Cardiac fibroblast (primary cell): ENCODE results near the gene INO80E.
A peak's percentile ranks its signal among the peaks of the same experiment; 100 is the strongest.

Experiments used
- DNase-seq, 2 donors: peaks; one replicate each; pipeline versions ENCODE4 v3.0.0 to v3.0.0-alpha.2; 2010; ENCODE audit warnings: low read depth in 2 of 2
- H3K4me3 ChIP-seq, 2 donors: replicated peaks in 1 of 2; 1 replicate in 1 of 2; 2 replicates in 1 of 2; pipeline ENCODE4 v1.5.1; 2011; ENCODE audit warnings: low read depth in 2 of 2, low read length in 2 of 2, mild to moderate bottlenecking in 2 of 2, moderate library complexity in 1 of 2
- CTCF ChIP-seq: IDR thresholded peaks from one replicate; pipeline ENCODE4 v1.5.1; 2011; ENCODE audit warnings: low read depth, mild to moderate bottlenecking, low read length, inconsistent platforms

The INO80E gene

GRCh38 chr16:29961127-29961478 is 34.9 kb upstream of the INO80E start:
- H3K4me3 ChIP-seq, result peak overlapping the region; percentile 63 to 73
- DNase-seq, result no peak
- TF ChIP-seq CTCF, result no peak

GRCh38 chr16:29961479-29962343 is 34.3 kb upstream of the INO80E start, which contains the start of gene TMEM219:
Gene TMEM219, plus strand, starts transcription at chr16:29962079. Its CDS starts 1,065 bp downstream, at chr16:29963144.
- peak; percentile 30 for TF ChIP-seq CTCF
- DNase-seq, result peak; percentile 84 to 91
- peak within 1 kb of the TSS; percentile 73 to 82 for H3K4me3 ChIP-seq

DNA sequence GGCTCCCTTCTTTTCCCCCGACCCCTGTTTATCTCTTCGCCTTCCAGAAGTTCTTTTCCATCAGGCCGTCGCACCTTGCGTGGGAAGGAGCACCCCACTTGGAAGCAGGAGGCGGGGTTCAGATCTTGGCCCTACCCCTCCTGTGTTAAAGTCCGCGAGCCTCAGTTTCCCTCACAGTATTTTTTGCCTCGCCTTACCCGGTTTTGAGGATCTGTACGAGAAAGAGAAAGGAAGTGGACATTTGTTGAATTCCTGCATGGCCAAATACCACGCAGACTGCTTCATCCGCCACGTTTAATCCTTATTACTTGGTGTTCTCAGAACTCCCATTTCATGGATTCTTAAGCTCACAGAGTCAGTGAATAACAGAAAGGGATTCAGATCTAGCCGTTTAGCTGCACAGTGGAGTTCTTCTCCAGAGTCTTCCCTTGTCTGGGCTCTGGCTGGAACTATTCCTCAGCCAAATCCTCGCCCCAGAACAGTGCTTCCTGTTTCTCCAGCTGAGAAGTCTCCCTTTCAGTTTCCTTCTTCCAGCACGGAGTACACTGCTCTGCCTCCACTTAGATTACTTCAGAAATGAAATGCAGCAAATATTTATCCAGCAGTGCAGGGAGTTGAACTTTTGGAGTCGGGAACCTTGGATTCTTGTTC is 33.6 kb upstream of the INO80E start:
- H3K4me3 ChIP-seq, result peak overlapping the region; percentile 73 to 82
- peak; percentile 40 to 64 for DNase-seq
- no peak for TF ChIP-seq CTCF

DNA sequence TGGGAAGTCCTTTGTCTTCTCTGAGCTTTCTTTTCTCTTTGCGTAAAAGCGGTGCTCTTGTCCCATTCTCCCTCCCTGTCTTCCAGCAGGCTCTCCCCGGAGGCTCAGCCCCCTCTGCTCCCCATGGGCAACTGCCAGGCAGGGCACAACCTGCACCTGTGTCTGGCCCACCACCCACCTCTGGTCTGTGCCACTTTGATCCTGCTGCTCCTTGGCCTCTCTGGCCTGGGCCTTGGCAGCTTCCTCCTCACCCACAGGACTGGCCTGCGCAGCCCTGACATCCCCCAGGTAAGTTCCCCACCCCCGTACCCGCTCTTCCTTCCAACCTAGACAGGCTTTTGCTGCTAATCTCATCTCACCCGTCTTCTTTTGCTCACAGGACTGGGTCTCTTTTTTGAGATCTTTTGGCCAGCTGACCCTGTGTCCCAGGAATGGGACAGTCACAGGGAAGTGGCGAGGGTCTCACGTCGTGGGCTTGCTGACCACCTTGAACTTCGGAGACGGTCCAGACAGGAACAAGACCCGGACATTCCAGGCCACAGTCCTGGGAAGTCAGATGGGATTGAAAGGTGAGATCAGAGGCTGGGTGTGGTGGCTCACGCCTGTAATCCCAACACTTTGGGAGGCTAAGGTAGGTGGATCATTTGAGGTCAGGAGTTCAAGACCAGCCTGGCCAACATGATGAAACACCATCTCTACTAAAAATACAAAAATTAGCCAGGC is 32.9 kb upstream of the INO80E start:
- H3K4me3 ChIP-seq, result peak overlapping the region; percentile 73 to 82
- DNase-seq, result no peak
- TF ChIP-seq CTCF, result no peak

DNA sequence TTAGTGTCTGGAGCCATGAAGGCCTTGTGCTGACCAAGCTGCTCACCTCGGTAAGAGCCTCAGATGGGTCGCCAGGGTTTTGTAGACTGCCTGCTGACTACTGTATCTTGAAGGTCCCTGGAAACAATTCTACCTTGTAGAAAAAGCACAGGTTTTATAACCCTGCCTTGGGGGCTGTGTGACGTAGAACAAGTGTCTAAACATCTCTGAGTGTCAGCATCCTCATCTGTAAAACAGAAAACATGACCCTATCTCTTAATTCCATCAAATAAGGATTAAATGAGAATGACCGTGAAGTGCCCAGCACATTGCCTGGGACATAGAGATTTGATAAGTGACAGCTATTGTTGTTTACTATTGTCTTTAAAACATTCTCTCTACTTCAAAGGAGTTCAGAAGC is 27.8 kb upstream of the INO80E start:
- no peak overlapping the region for H3K4me3 ChIP-seq
- TF ChIP-seq CTCF, result no peak
- no peak for DNase-seq

DNA sequence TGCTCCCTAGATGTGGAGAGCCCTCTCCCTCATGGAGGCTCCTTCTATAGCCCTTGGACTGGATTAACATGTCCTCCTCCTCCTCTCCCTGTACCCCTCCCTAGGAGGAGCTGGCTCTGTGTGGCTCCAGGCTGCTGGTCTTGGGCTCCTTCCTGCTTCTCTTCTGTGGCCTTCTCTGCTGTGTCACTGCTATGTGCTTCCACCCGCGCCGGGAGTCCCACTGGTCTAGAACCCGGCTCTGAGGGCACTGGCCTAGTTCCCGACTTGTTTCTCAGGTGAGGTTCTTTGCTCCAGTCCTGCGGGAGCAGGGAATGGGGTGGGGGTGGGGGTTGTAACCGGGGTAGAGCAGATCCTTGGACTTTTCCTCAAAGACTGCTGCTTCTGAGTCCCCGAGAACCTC is 24.7 kb upstream of the INO80E start:
- H3K4me3 ChIP-seq, result no peak overlapping the region
- no peak for TF ChIP-seq CTCF
- no peak for DNase-seq
